Esophagus muscularis mucosa (tissue), 4 donors: ENCODE measurements around the gene PSMD13.

Experiments used
- CTCF ChIP-seq, 3 experiments: fragments of 200-600 bp in 2 of 3; fragments of 450-650 bp in 1 of 3; sonication (generic) in 2 of 3; IDR thresholded peaks; one replicate each; pipeline ENCODE4 v1.5.1; 2017 to 2019; ENCODE audit warnings: antibody characterized with exemption in 3 of 3, mild to moderate bottlenecking in 2 of 3, moderate library complexity in 1 of 3
- EP300 ChIP-seq: sonication (generic); formaldehyde crosslinking; IDR thresholded peaks from one replicate; pipeline ENCODE4 v1.6.1; 2017; ENCODE audit warnings: antibody characterized with exemption
- POLR2A ChIP-seq: fragments of 450-650 bp; IDR thresholded peaks from one replicate; pipeline ENCODE4 v1.6.1; 2017; ENCODE audit warnings: antibody characterized with exemption, moderate library complexity, mild to moderate bottlenecking, low read depth

- TF ChIP-seq CTCF (IDR thresholded peaks at IDR 0.05) (no peak), POLR2A (no peak), EP300 (no peak)
Observed at GRCh38 chr11:256952-257737, 20.4 kb downstream of the PSMD13 start.
